ENCODE measurements around the gene TFF2.

DNA sequence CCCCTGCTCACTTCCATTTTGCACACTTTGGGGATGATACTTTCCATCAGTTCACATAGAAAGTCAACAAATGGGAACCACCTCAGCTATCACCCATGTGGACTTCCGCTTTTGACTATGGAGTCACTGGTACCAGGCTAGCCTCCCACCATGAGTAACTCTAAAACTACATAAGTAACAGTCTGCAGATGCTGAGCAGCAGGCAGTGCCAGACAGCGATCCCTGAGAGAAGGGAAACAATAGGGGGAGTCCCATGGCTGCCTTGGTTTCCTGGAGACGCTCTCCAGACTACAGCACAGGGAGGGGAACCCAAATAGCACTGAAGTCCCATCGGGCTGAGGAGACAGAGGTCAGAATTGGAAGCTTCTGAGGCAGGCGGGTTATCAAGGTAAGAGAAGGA, 2.8 kb upstream of the TFF2 start:
- TF ChIP-seq EP300 (IDR thresholded peaks at IDR 0.05; ENCODE audit: low read depth) (no peak), POLR2A (IDR thresholded peaks at IDR 0.05) (no peak)
- TF ChIP-seq, protein P1, sequence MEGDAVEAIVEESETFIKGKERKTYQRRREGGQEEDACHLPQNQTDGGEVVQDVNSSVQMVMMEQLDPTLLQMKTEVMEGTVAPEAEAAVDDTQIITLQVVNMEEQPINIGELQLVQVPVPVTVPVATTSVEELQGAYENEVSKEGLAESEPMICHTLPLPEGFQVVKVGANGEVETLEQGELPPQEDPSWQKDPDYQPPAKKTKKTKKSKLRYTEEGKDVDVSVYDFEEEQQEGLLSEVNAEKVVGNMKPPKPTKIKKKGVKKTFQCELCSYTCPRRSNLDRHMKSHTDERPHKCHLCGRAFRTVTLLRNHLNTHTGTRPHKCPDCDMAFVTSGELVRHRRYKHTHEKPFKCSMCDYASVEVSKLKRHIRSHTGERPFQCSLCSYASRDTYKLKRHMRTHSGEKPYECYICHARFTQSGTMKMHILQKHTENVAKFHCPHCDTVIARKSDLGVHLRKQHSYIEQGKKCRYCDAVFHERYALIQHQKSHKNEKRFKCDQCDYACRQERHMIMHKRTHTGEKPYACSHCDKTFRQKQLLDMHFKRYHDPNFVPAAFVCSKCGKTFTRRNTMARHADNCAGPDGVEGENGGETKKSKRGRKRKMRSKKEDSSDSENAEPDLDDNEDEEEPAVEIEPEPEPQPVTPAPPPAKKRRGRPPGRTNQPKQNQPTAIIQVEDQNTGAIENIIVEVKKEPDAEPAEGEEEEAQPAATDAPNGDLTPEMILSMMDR (IDR thresholded peaks at IDR 0.05): no peak

Data from transverse colon (tissue), 3 donors.